HL-60 (cell line): Measurements from ENCODE around the gene AOPEP.

Experiments used
- DNase-seq, 2 experiments: peaks; one replicate each; pipeline ENCODE4 v3.0.0-alpha.2; 2010 to 2020; ENCODE audit warnings: low read depth in 1 of 2, low spot score in 1 of 2
- H3K27ac ChIP-seq: fragments of 250-450 bp; sonication (Bioruptor Pico); replicated peaks from 2 replicates; pipeline ENCODE4 v1.5.1; 2020; ENCODE audit warnings: mild to moderate bottlenecking, moderate library complexity
- H3K27me3 ChIP-seq: fragments of 250-450 bp; sonication (Bioruptor Pico); 2 replicates; pipeline ENCODE4 v1.5.1; 2021; ENCODE audit warnings: mild to moderate bottlenecking, moderate library complexity; ENCODE audit not compliant: insufficient read depth, poor library complexity, severe bottlenecking
- H3K4me3 ChIP-seq: replicated peaks from 2 replicates; pipeline ENCODE4 v1.5.1; 2011; ENCODE audit warnings: mild to moderate bottlenecking, control low read depth, low read length; ENCODE audit not compliant: insufficient read depth
- CTCF ChIP-seq: IDR thresholded peaks from one replicate; pipeline ENCODE4 v1.5.1; 2011; ENCODE audit warnings: low read length, control low read depth, inconsistent platforms; ENCODE audit not compliant: insufficient read depth
- GABPA ChIP-seq: IDR thresholded peaks from 2 replicates; pipeline ENCODE4 v1.6.1; 2012; ENCODE audit warnings: low read depth
- POLR2AphosphoS5 ChIP-seq: IDR thresholded peaks from 2 replicates; pipeline ENCODE4 v1.6.1; 2012; ENCODE audit warnings: low read depth
- SPI1 ChIP-seq: IDR thresholded peaks from 2 replicates; pipeline ENCODE4 v1.6.1; 2012; ENCODE audit warnings: low read depth, mild to moderate bottlenecking, borderline replicate concordance
- TF ChIP-seq, protein P1 (sequence below): IDR thresholded peaks from 2 replicates; pipeline ENCODE4 v1.6.1; 2012; ENCODE audit warnings: low read depth; ENCODE audit not compliant: insufficient replicate concordance

The AOPEP gene

GRCh38 chr9:95044731-95045508, 318.4 kb downstream of the AOPEP start:
- no peaks in the 10 kb centered on the region for H3K27me3 ChIP-seq
- TF ChIP-seq POLR2AphosphoS5 = no peak
- TF ChIP-seq GABPA = no peak
- no peak for TF ChIP-seq CTCF
- no peak for TF ChIP-seq SPI1
- TF ChIP-seq, protein P1, sequence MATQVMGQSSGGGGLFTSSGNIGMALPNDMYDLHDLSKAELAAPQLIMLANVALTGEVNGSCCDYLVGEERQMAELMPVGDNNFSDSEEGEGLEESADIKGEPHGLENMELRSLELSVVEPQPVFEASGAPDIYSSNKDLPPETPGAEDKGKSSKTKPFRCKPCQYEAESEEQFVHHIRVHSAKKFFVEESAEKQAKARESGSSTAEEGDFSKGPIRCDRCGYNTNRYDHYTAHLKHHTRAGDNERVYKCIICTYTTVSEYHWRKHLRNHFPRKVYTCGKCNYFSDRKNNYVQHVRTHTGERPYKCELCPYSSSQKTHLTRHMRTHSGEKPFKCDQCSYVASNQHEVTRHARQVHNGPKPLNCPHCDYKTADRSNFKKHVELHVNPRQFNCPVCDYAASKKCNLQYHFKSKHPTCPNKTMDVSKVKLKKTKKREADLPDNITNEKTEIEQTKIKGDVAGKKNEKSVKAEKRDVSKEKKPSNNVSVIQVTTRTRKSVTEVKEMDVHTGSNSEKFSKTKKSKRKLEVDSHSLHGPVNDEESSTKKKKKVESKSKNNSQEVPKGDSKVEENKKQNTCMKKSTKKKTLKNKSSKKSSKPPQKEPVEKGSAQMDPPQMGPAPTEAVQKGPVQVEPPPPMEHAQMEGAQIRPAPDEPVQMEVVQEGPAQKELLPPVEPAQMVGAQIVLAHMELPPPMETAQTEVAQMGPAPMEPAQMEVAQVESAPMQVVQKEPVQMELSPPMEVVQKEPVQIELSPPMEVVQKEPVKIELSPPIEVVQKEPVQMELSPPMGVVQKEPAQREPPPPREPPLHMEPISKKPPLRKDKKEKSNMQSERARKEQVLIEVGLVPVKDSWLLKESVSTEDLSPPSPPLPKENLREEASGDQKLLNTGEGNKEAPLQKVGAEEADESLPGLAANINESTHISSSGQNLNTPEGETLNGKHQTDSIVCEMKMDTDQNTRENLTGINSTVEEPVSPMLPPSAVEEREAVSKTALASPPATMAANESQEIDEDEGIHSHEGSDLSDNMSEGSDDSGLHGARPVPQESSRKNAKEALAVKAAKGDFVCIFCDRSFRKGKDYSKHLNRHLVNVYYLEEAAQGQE = no peak
- no peak for DNase-seq
- H3K4me3 ChIP-seq = no peak overlapping the region
- no peak overlapping the region for H3K27ac ChIP-seq

DNA sequence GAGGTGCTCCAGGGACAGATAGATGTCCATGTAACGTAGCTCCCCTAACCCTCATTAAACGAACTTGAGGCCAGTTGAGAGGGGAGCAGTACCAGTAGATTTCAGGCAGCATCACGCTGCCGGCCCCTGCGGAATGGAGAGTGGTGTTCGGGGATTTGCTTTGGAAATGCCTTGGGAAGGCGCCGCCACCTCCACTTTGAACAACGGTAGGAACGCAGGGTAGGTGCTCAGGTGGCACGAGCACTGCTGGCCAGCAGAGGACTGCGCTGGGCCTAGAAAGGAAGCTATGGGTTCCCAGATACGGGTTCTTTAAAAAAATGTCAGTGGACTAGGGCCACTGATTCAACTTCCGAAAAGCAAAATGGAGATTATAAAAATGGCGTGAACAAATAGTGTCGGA, 319.3 kb downstream of the AOPEP start:
- DNase-seq = no peak
- Histone ChIP-seq H3K4me3 (no peak overlapping the region), H3K27ac (no peak overlapping the region), H3K27me3 (no peaks in the 10 kb centered on the region)
- TF ChIP-seq GABPA = no peak
- no peak for TF ChIP-seq SPI1
- TF ChIP-seq POLR2AphosphoS5 = no peak
- TF ChIP-seq CTCF = no peak
- TF ChIP-seq, protein P1 = no peak

DNA sequence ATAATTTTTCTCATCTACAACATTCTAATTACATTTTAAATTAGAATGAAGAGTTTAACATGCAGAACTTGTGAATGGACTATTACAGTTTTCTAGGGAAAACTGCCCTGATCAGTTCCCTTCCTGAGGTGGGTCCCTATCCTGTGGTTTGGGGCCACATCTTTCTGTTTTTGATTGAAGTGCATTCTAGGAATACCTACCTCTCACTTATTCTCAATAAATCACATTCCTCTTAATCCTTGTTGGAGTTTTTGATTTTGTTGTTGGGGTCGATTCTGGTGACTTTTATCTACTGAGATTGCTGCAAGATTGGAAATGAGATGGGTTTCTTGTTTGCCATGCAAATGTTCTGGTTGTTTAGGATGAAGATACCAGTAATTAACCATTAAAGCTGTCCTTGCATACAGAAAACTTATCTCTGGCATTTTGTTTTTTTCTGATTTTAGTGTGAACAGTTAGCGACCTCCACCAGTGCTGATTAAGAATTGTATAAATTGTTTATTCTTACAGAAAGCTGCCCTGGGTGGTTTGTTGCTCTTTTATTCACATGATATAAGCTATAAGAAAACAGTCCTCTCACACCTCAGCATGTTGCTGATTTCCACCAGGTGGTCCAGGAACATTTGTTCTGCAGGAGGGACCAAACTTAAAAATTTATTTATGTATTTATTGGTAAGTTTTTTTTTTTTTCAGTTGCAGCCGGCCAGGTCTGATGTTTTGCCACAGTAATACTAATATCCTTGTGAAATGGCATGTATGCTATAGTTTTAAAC, 321.1 kb downstream of the AOPEP start:
- TF ChIP-seq, protein P1 = no peak
- no peak for TF ChIP-seq CTCF
- no peak for TF ChIP-seq SPI1
- TF ChIP-seq POLR2AphosphoS5 = no peak
- TF ChIP-seq GABPA = no peak
- Histone ChIP-seq H3K27ac (no peak overlapping the region), H3K4me3 (peak overlapping the region; percentile 70), H3K27me3 (no peaks in the 10 kb centered on the region)
- DNase-seq = no peak
